H1 (cell line): Measurements from ENCODE around the gene C1S. TPM values are rescaled to one million over a fixed set of nuclear protein-coding genes. Genes with fewer than 3 reads are reported as not detected.

Source experiments
- ATF2 ChIP-seq: IDR thresholded peaks from 2 replicates; pipeline ENCODE4 v1.6.1; 2012; ENCODE audit warnings: low read length, inconsistent platforms
- BRCA1 ChIP-seq: IDR thresholded peaks from 2 replicates; pipeline ENCODE4 v1.6.1; 2012; ENCODE audit warnings: low read depth, low read length, improper control_type of control experiment
- CTCF ChIP-seq, 3 experiments: IDR thresholded peaks; 1 replicate in 2 of 3; 2 replicates in 1 of 3; pipeline versions ENCODE4 v1.5.1 to v1.6.1; 2011; ENCODE audit warnings: low read length in 3 of 3, mild to moderate bottlenecking in 3 of 3, inconsistent platforms in 2 of 3, low read depth in 1 of 3, moderate library complexity in 1 of 3; ENCODE audit not compliant: insufficient read depth in 1 of 3; ENCODE audit errors: control extremely low read depth in 1 of 3
- EP300 ChIP-seq, 2 experiments: IDR thresholded peaks; 1 replicate in 1 of 2; 2 replicates in 1 of 2; pipeline ENCODE4 v1.6.1; 2011 to 2012; ENCODE audit warnings: low read depth in 2 of 2, low read length in 2 of 2, mild to moderate bottlenecking in 2 of 2, borderline replicate concordance in 1 of 2, inconsistent platforms in 1 of 2, moderate library complexity in 1 of 2
- polyA plus RNA-seq, 7 experiments: library from polyadenylated mRNA; depleted of rRNA in 3 of 7; stranded (reverse) in 5 of 7; unstranded in 2 of 7; fragments of >200 nt in 5 of 7; fragments of 200-250 nt in 2 of 7; gene quantifications; 1 replicate in 5 of 7; 2 replicates in 1 of 7; 4 replicates in 1 of 7; pipeline versions ENCODE4 v1.2.1 to v1.2.3, GENCODE V29; 2011 to 2013; ENCODE audit warnings: missing spikeins in 2 of 7, mixed read lengths in 2 of 7
- total RNA-seq: library from RNA; stranded (reverse); fragmentation: NEBNext Ultra II Directional; extraction: Animal tissue kit (Norgen Biotek cat#: 25700); gene quantifications from 2 replicates; pipeline ENCODE4 v1.2.1, GENCODE V29; 2021

Gene C1S
- total and polyA plus RNA-seq, 2 of the 8 experiments (the other 6 are each of a cell fraction or from before 2014, with no cell fraction given) = 4.4 to 7.3 TPM

DNA sequence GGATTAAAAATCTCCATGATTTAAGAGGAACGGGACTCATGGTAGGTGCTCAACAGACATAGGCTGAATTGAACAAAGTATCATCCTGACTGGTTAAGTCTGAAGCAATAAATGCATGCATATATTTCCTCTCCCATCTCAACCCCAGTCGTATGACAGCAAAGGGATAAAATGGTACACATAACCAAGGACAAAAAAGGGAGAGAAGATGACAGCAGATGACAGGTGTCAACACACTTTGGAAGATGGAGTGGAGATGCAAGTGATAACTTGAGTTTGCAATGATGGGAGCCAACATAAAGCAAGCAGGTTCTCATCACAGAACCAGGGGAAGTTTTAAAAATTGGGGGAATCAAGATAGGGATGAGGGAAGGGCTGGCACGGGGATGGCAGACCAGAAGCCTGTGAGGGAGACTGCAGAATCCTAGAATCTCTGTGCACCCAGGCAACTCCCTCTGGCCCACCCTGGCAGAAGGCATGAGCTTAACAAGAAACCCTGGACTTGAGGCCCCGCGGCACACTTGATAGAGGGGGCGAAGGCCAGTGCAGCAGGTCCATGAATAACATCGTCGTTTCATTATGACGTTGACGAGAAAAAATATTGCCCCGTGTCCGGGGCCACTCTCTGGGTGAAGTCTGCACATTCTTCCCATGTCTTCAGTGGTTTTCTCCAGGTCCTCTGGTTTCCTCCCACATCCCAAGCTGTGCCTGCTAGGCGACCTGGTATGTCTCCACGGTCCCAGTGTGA lies 43.5 kb downstream of the C1S start (continued):
- no peak for TF ChIP-seq CTCF (IDR thresholded peaks at IDR 0.05; ENCODE audit: control extremely low read depth in 1 of 3, insufficient read depth in 1 of 3, low read depth in 1 of 3, low read length in 3 of 3)
- TF ChIP-seq EP300 (IDR thresholded peaks at IDR 0.05; ENCODE audit: borderline replicate concordance in 1 of 2, low read depth in 2 of 2, low read length in 2 of 2) = no peak
- TF ChIP-seq BRCA1 = no peak
- TF ChIP-seq ATF2 = no peak
